ENCODE data around the gene SEC16A. TPM values are rescaled to one million over a fixed set of nuclear protein-coding genes. Genes with fewer than 3 reads are reported as not detected.
A peak's percentile ranks its signal among the peaks of the same experiment; 100 is the strongest.

The SEC16A gene
- total RNA-seq, 1 experiment from 2014 or later = 56.4 TPM

GRCh38 chr9:136483589-136484152 is 831 bp upstream of the SEC16A start:
- Histone ChIP-seq H2BK20ac (ENCODE audit: low read depth, low read length, poor library complexity, severe bottlenecking) (no peak overlapping the region), H3K9ac (ENCODE audit: extremely low read depth, insufficient read length, low read length) (peak overlapping the region; percentile 75), H4K91ac (ENCODE audit: insufficient read length, low read depth, low read length) (no peak overlapping the region), H2BK15ac (ENCODE audit: low read depth, low read length) (no peak overlapping the region), H3K27me3 (ENCODE audit: insufficient read depth, low read length) (no peaks in the 10 kb centered on the region), H3K23me2 (ENCODE audit: insufficient read length, low read depth, low read length, poor library complexity, severe bottlenecking) (peaks cover 11% of the 10 kb centered on the region), H2BK120ac (ENCODE audit: low read depth, low read length, poor library complexity, severe bottlenecking) (no peak overlapping the region), H3K23ac (ENCODE audit: insufficient read length, low read depth, low read length) (no peak overlapping the region), H3K4me1 (ENCODE audit: insufficient read depth, low read length) (peaks cover 3% of the 10 kb centered on the region; the same call in 1 of the 2 replicates), H3K79me1 (ENCODE audit: insufficient read depth, low read depth, low read length, poor library complexity, severe bottlenecking) (peaks cover 4% of the 10 kb centered on the region), H2BK5ac (ENCODE audit: insufficient read length, low read length) (no peak overlapping the region), H4K20me1 (ENCODE audit: control insufficient read depth, insufficient read depth, insufficient read length) (peaks cover 2% of the 10 kb centered on the region), H2AK5ac (ENCODE audit: insufficient read length, low read length) (no peak overlapping the region), H2BK12ac (ENCODE audit: insufficient read length, low read depth, low read length) (no peak overlapping the region), H4K8ac (replicated peaks; ENCODE audit: insufficient read length, low read depth, low read length) (no peak overlapping the region), H3K4ac (ENCODE audit: low read depth, low read length) (no peak overlapping the region; the same call in 1 of the 2 replicates), H3K56ac (ENCODE audit: insufficient read length, low read depth, low read length) (no peak overlapping the region), H3T11ph (ENCODE audit: low read length) (no peak overlapping the region), H3K14ac (ENCODE audit: insufficient read depth, low read length) (peak overlapping the region; percentile 96), H3K9me3 (ENCODE audit: control insufficient read depth, low read depth, low read length) (no peaks in the 10 kb centered on the region), H3K4me2 (ENCODE audit: insufficient read depth, insufficient read length, low read length) (peak overlapping the region; percentile 92), H3K18ac (ENCODE audit: insufficient read length, low read depth, low read length) (peak overlapping the region; percentile 100), H3K79me2 (ENCODE audit: insufficient read depth, low read length) (peaks cover 29% of the 10 kb centered on the region), H2AFZ (ENCODE audit: low read length) (no peak overlapping the region), H4K5ac (ENCODE audit: insufficient read length, low read depth, low read length) (no peak overlapping the region), H3K27ac (ENCODE audit: insufficient read length, low read depth, low read length) (peak overlapping the region; percentile 95)
- Mint-ChIP-seq H3K9me3 (no peaks in the 10 kb centered on the region; a peak in 1 of 5 replicates), H3K27me3 (ENCODE audit: low read depth) (no peaks in the 10 kb centered on the region; the same call in 1 of the 2 replicates), H3K27ac (peak overlapping the region; percentile 95 to 99 (median 97); a peak in 5 of 7 replicates), H3K4me3 (peak overlapping the region; percentile 93 to 96), H3K36me3 (ENCODE audit: insufficient read depth in 1 of 3, low read depth in 3 of 3) (peaks cover 6 to 11% (median 9%) of the 10 kb centered on the region in 3 experiments; a peak in 6 of 7 replicates), H3K4me1 (peaks cover 8 to 14% of the 10 kb centered on the region in 2 experiments)
- no CpG with 5 or more reads among the region's 63 CpGs for WGBS (ENCODE audit: extremely low coverage, insufficient read length, low lambda C conversion rate)
- no peak for TF ChIP-seq CTCF (conservative IDR thresholded peaks at IDR 0.05)
- peak; percentile 91 for DNase-seq
